Neural crest cell (in vitro differentiated cells): ENCODE measurements around the gene PITPNB. TPM values are rescaled to one million over a fixed set of nuclear protein-coding genes. Genes with fewer than 3 reads are reported as not detected.

Source experiments
- DNase-seq: peaks from one replicate; pipeline ENCODE4 v3.0.0; 2021; ENCODE audit warnings: low read depth, mixed read lengths, low spot score
- H3K27ac Mint-ChIP-seq: one replicate; pipeline ENCODE4 v1.8.0; 2021; ENCODE audit warnings: mild to moderate bottlenecking, mixed read lengths; ENCODE audit not compliant: unreplicated experiment
- H3K27me3 Mint-ChIP-seq: 2 replicates; pipeline ENCODE4 v1.8.0; 2021; ENCODE audit warnings: low read depth, mild to moderate bottlenecking, mixed read lengths
- H3K36me3 Mint-ChIP-seq: 2 replicates; pipeline ENCODE4 v1.8.0; 2021; ENCODE audit warnings: low read depth, mild to moderate bottlenecking, mixed read lengths
- H3K4me1 Mint-ChIP-seq: 2 replicates; pipeline ENCODE4 v1.8.0; 2021; ENCODE audit warnings: mixed read lengths
- H3K4me3 Mint-ChIP-seq: one replicate; pipeline ENCODE4 v1.8.0; 2021; ENCODE audit warnings: mild to moderate bottlenecking, mixed read lengths
- H3K9me3 Mint-ChIP-seq: 2 replicates; pipeline ENCODE4 v1.8.0; 2021; ENCODE audit warnings: mixed read lengths
- total RNA-seq: library from RNA; stranded (reverse); gene quantifications from 2 replicates; pipeline ENCODE4 v1.2.1, GENCODE V29; 2021
- TF ChIP-seq, protein P1 (sequence below): fragments of 200-600 bp; sonication (generic); conservative IDR thresholded peaks from 2 replicates; pipeline ENCODE4 v1.5.0; 2021; ENCODE audit warnings: antibody characterized with exemption, mild to moderate bottlenecking

Gene PITPNB
- total RNA-seq, 1 donor from 2014 or later = 92.6 TPM

DNA sequence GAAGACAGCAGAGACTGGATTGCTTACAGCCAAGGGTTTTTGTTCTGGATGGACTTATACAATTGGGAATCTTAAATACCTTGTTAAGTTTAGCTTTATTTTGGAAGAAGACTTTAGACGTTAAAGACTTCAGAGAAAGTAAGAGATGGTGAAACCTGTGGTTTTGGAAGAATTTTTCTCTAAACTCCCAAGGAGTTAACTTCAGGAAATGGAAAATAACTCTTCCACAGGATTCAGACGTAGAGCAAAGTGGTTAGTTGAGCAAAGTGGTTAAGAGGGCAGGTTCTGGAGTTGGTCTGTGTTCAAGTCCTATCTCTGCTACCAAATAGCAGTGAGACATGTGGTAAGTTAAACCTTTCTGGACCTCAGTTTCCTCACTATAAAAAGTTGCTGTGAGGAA is 12.8 kb downstream of the PITPNB start:
- no peak overlapping the region for H3K27ac Mint-ChIP-seq
- TF ChIP-seq, protein P1, sequence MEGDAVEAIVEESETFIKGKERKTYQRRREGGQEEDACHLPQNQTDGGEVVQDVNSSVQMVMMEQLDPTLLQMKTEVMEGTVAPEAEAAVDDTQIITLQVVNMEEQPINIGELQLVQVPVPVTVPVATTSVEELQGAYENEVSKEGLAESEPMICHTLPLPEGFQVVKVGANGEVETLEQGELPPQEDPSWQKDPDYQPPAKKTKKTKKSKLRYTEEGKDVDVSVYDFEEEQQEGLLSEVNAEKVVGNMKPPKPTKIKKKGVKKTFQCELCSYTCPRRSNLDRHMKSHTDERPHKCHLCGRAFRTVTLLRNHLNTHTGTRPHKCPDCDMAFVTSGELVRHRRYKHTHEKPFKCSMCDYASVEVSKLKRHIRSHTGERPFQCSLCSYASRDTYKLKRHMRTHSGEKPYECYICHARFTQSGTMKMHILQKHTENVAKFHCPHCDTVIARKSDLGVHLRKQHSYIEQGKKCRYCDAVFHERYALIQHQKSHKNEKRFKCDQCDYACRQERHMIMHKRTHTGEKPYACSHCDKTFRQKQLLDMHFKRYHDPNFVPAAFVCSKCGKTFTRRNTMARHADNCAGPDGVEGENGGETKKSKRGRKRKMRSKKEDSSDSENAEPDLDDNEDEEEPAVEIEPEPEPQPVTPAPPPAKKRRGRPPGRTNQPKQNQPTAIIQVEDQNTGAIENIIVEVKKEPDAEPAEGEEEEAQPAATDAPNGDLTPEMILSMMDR = no peak
- H3K9me3 Mint-ChIP-seq = no peaks in the 10 kb centered on the region
- H3K4me3 Mint-ChIP-seq = no peak overlapping the region
- H3K36me3 Mint-ChIP-seq = peaks cover 3% of the 10 kb centered on the region
- no peak for DNase-seq
- H3K27me3 Mint-ChIP-seq = no peaks in the 10 kb centered on the region
- H3K4me1 Mint-ChIP-seq = no peaks in the 10 kb centered on the region

DNA sequence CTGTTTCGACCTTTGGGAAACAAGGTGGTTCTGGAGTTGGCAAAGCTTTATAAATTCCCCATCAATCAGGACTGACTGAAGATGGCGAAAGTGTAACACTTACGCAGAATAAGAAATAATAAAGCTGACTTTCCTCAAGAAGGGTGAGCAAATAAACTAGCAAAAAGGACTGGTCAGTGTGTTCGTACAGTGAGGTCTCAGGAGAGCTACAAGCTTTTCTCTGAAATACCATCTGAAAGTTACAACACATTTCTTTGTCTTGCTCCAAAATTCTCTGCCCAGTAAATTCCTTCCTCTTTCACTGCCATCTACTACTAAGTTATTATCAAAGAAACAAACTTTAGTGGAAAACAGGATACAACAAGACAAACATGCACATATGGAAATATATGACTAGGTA is 13.4 kb downstream of the PITPNB start:
- TF ChIP-seq, protein P1 = no peak
- no peak overlapping the region for H3K27ac Mint-ChIP-seq
- H3K4me3 Mint-ChIP-seq = no peak overlapping the region
- no peak for DNase-seq
- H3K9me3 Mint-ChIP-seq = no peaks in the 10 kb centered on the region
- H3K36me3 Mint-ChIP-seq = peaks cover 3% of the 10 kb centered on the region
- H3K27me3 Mint-ChIP-seq = no peaks in the 10 kb centered on the region
- H3K4me1 Mint-ChIP-seq = no peaks in the 10 kb centered on the region

DNA sequence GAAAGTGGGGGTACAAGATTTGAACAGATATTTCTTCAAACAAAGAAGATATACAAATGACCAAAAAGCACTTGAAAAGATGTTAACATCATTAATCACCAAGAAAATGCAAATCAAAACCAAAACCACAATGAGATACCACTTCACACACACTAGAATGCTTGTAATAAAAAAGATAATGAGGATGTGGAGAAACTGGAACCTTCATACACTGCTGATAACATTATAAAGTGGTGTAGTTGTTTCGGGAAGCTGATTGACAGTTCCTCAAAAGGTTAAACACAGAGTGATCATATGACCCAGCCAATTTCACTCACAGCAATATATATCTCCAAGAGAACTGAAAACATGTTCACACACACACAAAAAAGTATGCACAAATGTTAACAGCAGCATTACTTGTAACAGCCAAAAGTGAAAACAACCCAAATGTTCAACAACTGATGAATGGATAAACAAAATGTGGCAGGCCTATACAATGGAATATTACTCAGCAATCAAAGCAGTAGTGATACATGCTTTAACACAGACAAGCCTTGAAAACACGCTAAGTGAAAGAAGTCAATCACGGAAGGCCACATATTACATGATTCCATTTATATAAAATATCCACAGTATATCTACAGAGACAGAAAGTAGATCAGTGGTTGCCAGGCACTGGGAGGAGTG is 15.1 kb downstream of the PITPNB start:
- peaks cover 3% of the 10 kb centered on the region for H3K36me3 Mint-ChIP-seq
- no peak overlapping the region for H3K27ac Mint-ChIP-seq
- TF ChIP-seq, protein P1 = no peak
- no peaks in the 10 kb centered on the region for H3K4me1 Mint-ChIP-seq
- DNase-seq = no peak
- no peaks in the 10 kb centered on the region for H3K27me3 Mint-ChIP-seq
- no peak overlapping the region for H3K4me3 Mint-ChIP-seq
- H3K9me3 Mint-ChIP-seq = no peaks in the 10 kb centered on the region

DNA sequence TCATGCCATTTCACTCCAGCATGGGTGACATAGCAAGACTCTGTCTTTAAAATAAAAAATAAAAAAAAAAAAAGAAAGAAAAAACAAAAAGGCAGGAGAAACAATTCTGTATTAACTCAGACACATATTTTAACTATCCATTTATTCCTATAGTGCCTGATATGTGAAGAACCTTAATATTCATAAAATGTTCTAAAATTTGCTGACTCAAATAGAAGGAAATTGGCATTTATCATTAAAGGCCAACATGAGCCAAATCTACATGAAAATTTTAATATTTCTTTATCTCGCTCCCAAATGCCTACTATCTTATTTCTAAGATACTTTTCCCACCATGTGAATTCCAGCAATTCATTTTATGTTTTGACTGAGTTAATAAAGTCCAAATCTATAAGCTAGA is 18.9 kb downstream of the PITPNB start:
- Mint-ChIP-seq H3K27ac (no peak overlapping the region), H3K4me1 (no peaks in the 10 kb centered on the region), H3K27me3 (no peaks in the 10 kb centered on the region), H3K9me3 (no peaks in the 10 kb centered on the region), H3K36me3 (peaks cover 8% of the 10 kb centered on the region), H3K4me3 (no peak overlapping the region)
- TF ChIP-seq, protein P1 = no peak
- no peak for DNase-seq

DNA sequence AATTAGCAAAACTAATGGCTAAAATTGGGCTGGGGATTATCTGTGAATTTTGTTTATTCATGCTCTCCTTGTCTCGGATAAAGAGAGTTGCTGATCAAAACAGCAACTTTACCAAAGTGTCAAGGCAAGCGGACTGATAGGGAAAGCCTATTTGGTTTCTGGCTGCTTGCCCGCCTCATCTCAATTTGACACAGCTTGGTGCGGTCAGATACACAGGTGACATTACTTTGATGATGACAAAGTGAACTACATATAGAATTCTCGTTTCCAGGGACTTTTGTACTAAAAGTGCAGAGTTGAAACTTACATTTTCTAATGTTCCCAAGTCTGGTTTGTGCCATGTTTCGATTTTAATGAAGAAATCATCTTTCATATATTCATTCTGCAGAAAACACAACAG is 22.8 kb downstream of the PITPNB start:
- H3K4me1 Mint-ChIP-seq = no peaks in the 10 kb centered on the region
- no peaks in the 10 kb centered on the region for H3K27me3 Mint-ChIP-seq
- peaks cover 17% of the 10 kb centered on the region for H3K36me3 Mint-ChIP-seq
- TF ChIP-seq, protein P1 = no peak
- no peak for DNase-seq
- H3K4me3 Mint-ChIP-seq = no peak overlapping the region
- no peak overlapping the region for H3K27ac Mint-ChIP-seq
- no peaks in the 10 kb centered on the region for H3K9me3 Mint-ChIP-seq
